HUES6 (cell line): ENCODE measurements around the gene PTPN6.

Experiments used
- H3K27ac ChIP-seq: 2 replicates; pipeline ENCODE4 v1.7.0; 2013; ENCODE audit warnings: low read depth, mild to moderate bottlenecking, low read length, inconsistent platforms
- H3K27me3 ChIP-seq: 2 replicates; pipeline ENCODE4 v1.6.1; 2013; ENCODE audit warnings: low read length; ENCODE audit not compliant: control insufficient read depth, insufficient read depth
- H3K36me3 ChIP-seq: 2 replicates; pipeline ENCODE4 v1.6.1; 2013; ENCODE audit warnings: low read length; ENCODE audit not compliant: control insufficient read depth, insufficient read depth
- H3K4me1 ChIP-seq: 2 replicates; pipeline ENCODE4 v1.6.1; 2013; ENCODE audit warnings: low read length; ENCODE audit not compliant: control insufficient read depth, insufficient read depth
- H3K4me3 ChIP-seq: 2 replicates; pipeline ENCODE4 v1.5.1; 2013; ENCODE audit warnings: low read depth, low read length
- H3K9ac ChIP-seq: one replicate; pipeline ENCODE4 v1.6.1; 2013; ENCODE audit warnings: mild to moderate bottlenecking, low read length
- H3K9me3 ChIP-seq: 2 replicates; pipeline ENCODE4 v1.6.1; 2013; ENCODE audit warnings: low read depth, low read length; ENCODE audit not compliant: control insufficient read depth, insufficient read depth

PTPN6 gene

GRCh38 chr12:6936194-6936635 lies 14.9 kb upstream of the PTPN6 start:
- H3K27ac ChIP-seq: no peak overlapping the region
- no peak overlapping the region for H3K4me3 ChIP-seq
- peaks cover 10% of the 10 kb centered on the region for H3K4me1 ChIP-seq
- H3K27me3 ChIP-seq: no peaks in the 10 kb centered on the region
- H3K9ac ChIP-seq: peak overlapping the region; percentile 22
- peaks cover 55% of the 10 kb centered on the region for H3K36me3 ChIP-seq
- H3K9me3 ChIP-seq: no peaks in the 10 kb centered on the region

- Histone ChIP-seq H3K27me3 (no peaks in the 10 kb centered on the region), H3K9ac (peak overlapping the region; percentile 99), H3K27ac (peak overlapping the region; percentile 91), H3K4me3 (peak overlapping the region; percentile 71), H3K4me1 (peaks cover 10% of the 10 kb centered on the region), H3K36me3 (peaks cover 62% of the 10 kb centered on the region), H3K9me3 (no peaks in the 10 kb centered on the region)
Observed at GRCh38 chr12:6936636-6937480, 14.3 kb upstream of the PTPN6 start.

- Histone ChIP-seq H3K27me3 (no peaks in the 10 kb centered on the region), H3K9me3 (no peaks in the 10 kb centered on the region), H3K4me1 (peaks cover 11% of the 10 kb centered on the region), H3K4me3 (peak overlapping the region; percentile 71), H3K27ac (peak overlapping the region; percentile 91), H3K9ac (peak overlapping the region; percentile 99), H3K36me3 (peaks cover 57% of the 10 kb centered on the region)
Observed at GRCh38 chr12:6937481-6938352, 13.4 kb upstream of the PTPN6 start.

- Histone ChIP-seq H3K36me3 (peaks cover 53% of the 10 kb centered on the region), H3K4me1 (peaks cover 17% of the 10 kb centered on the region), H3K27ac (peak overlapping the region; percentile 65), H3K27me3 (no peaks in the 10 kb centered on the region), H3K9ac (peak overlapping the region; percentile 99), H3K9me3 (no peaks in the 10 kb centered on the region), H3K4me3 (peak overlapping the region; percentile 71)
Observed at GRCh38 chr12:6938353-6939190, 12.6 kb upstream of the PTPN6 start.

GRCh38 chr12:6939191-6939540 lies 12.0 kb upstream of the PTPN6 start:
- Histone ChIP-seq H3K27me3 (no peaks in the 10 kb centered on the region), H3K4me1 (peaks cover 17% of the 10 kb centered on the region), H3K9ac (no peak overlapping the region), H3K4me3 (no peak overlapping the region), H3K36me3 (peaks cover 47% of the 10 kb centered on the region), H3K27ac (no peak overlapping the region), H3K9me3 (no peaks in the 10 kb centered on the region)

GRCh38 chr12:6941267-6941666 lies 9.9 kb upstream of the PTPN6 start:
- H3K4me1 ChIP-seq: peaks cover 29% of the 10 kb centered on the region
- no peak overlapping the region for H3K9ac ChIP-seq
- H3K36me3 ChIP-seq: peaks cover 28% of the 10 kb centered on the region

GRCh38 chr12:6941782-6942181 lies 9.4 kb upstream of the PTPN6 start:
- peaks cover 26% of the 10 kb centered on the region for H3K36me3 ChIP-seq
- no peak overlapping the region for H3K4me3 ChIP-seq
- H3K27me3 ChIP-seq: no peaks in the 10 kb centered on the region
- no peak overlapping the region for H3K9ac ChIP-seq
- H3K9me3 ChIP-seq: no peaks in the 10 kb centered on the region
- H3K27ac ChIP-seq: no peak overlapping the region
- H3K4me1 ChIP-seq: peaks cover 28% of the 10 kb centered on the region

More at GRCh38 chr12:6941267-6941666, 9.9 kb upstream of the PTPN6 start:
- Histone ChIP-seq H3K27me3 (no peaks in the 10 kb centered on the region), H3K9me3 (no peaks in the 10 kb centered on the region), H3K4me3 (no peak overlapping the region), H3K27ac (no peak overlapping the region)

- Histone ChIP-seq H3K27me3 (no peaks in the 10 kb centered on the region), H3K4me3 (no peak overlapping the region), H3K4me1 (peaks cover 30% of the 10 kb centered on the region), H3K9me3 (no peaks in the 10 kb centered on the region), H3K9ac (no peak overlapping the region), H3K36me3 (peaks cover 26% of the 10 kb centered on the region), H3K27ac (0 out of 2 replicates have a peak overlapping the region, but pooled peaks have one; percentile 99)
Observed at GRCh38 chr12:6942331-6942665, 8.9 kb upstream of the PTPN6 start.

- Histone ChIP-seq H3K27me3 (no peaks in the 10 kb centered on the region), H3K4me1 (peaks cover 28% of the 10 kb centered on the region), H3K9ac (peak overlapping the region; percentile 94), H3K4me3 (peak overlapping the region; percentile 84), H3K9me3 (no peaks in the 10 kb centered on the region), H3K36me3 (peaks cover 26% of the 10 kb centered on the region), H3K27ac (peak overlapping the region; percentile 99)
Observed at GRCh38 chr12:6943389-6943721, 7.8 kb upstream of the PTPN6 start.

- no peaks in the 10 kb centered on the region for H3K9me3 ChIP-seq
- no peaks in the 10 kb centered on the region for H3K27me3 ChIP-seq
- peaks cover 25% of the 10 kb centered on the region for H3K36me3 ChIP-seq
- peak within 1 kb of the TSS; percentile 84 for H3K4me3 ChIP-seq
- H3K9ac ChIP-seq: peak within 1 kb of the TSS; percentile 94
- peaks cover 24% of the 10 kb centered on the region for H3K4me1 ChIP-seq
- peak within 1 kb of the TSS; percentile 99 for H3K27ac ChIP-seq
Observed at GRCh38 chr12:6943722-6944380, 7.3 kb upstream of the PTPN6 start, which contains the start of the genes C12orf57 and RNU7-1. Gene C12orf57, plus strand, starts transcription at chr12:6944022. Its CDS starts 100 bp downstream, at chr12:6944122. Gene RNU7-1, plus strand, starts transcription at chr12:6943816.
